ENCODE measurements around the gene MDH2.

- TF ChIP-seq ZNF565 (CRISPR knock-in tag; conservative IDR thresholded peaks at IDR 0.05; ENCODE audit: low read depth) (no peak), GLIS3 (CRISPR knock-in tag; IDR thresholded peaks at IDR 0.05) (no peak), PPARA (CRISPR knock-in tag; IDR thresholded peaks at IDR 0.05; ENCODE audit: borderline replicate concordance) (no peak), ZFP30 (CRISPR knock-in tag; IDR thresholded peaks at IDR 0.05) (no peak), ISL1 (CRISPR knock-in tag; IDR thresholded peaks at IDR 0.05) (no peak), ZNF70 (CRISPR knock-in tag; IDR thresholded peaks at IDR 0.05) (no peak), BACH2 (CRISPR knock-in tag; IDR thresholded peaks at IDR 0.05; ENCODE audit: borderline replicate concordance) (no peak), ARNTL (CRISPR knock-in tag; IDR thresholded peaks at IDR 0.05; ENCODE audit: borderline replicate concordance, low read depth) (no peak), SNAI2 (CRISPR knock-in tag; IDR thresholded peaks at IDR 0.05) (no peak)
- TF ChIP-seq, protein P1, sequence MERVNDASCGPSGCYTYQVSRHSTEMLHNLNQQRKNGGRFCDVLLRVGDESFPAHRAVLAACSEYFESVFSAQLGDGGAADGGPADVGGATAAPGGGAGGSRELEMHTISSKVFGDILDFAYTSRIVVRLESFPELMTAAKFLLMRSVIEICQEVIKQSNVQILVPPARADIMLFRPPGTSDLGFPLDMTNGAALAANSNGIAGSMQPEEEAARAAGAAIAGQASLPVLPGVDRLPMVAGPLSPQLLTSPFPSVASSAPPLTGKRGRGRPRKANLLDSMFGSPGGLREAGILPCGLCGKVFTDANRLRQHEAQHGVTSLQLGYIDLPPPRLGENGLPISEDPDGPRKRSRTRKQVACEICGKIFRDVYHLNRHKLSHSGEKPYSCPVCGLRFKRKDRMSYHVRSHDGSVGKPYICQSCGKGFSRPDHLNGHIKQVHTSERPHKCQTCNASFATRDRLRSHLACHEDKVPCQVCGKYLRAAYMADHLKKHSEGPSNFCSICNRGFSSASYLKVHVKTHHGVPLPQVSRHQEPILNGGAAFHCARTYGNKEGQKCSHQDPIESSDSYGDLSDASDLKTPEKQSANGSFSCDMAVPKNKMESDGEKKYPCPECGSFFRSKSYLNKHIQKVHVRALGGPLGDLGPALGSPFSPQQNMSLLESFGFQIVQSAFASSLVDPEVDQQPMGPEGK (CRISPR knock-in tag; IDR thresholded peaks at IDR 0.05; ENCODE audit: borderline replicate concordance), result no peak
These were observed 8.3 kb downstream of the MDH2 start for GRCh38 chr7:76056241-76056640.

Data from SK-N-SH treated with all-trans-retinoic acid at 6 μM for 48 hours (cell line).